ENCODE measurements around the gene CYS1. TPM values are rescaled to one million over a fixed set of nuclear protein-coding genes. Genes with fewer than 3 reads are reported as not detected.

CYS1 gene
- total RNA-seq, 1 experiment from 2014 or later = 3.7 TPM

DNA sequence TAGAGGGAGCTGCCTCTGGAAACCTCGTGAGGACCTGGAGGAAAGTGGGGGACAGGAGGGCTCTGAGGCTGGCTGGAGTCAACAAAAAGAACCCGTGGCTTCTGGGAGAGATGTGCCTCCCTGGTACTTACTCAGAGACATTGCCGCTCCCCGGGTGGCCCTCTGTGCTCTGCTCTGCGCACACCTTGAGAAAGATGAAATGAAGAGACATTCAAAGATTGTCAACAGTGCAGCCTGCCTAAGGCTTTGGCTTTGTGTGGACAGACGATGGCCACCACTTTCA lies 14.5 kb downstream of the CYS1 start:
- ChIA-PET CTCF (interaction anchor here (1.2 kb wide), 1 partner anchor 31 kb away, joined by 3 read pairs; no protein-coding TSS in a partner anchor), RAD21 (ENCODE audit: low non-redundant PET in 1 of 2, low total read pairs in 2 of 2, uncharacterized antibody in 2 of 2, unreplicated experiment in 2 of 2) (no interaction called here), POLR2A (no interaction called here)
- H3K9me3 ChIP-seq (ENCODE audit: control insufficient read depth in 1 of 2, insufficient read depth in 1 of 2, low read depth in 1 of 2, low read length in 2 of 2) = no peaks in the 10 kb centered on the region
- H3K4me2 ChIP-seq (ENCODE audit: low read length) = no peak overlapping the region
- H3K27ac ChIP-seq (ENCODE audit: low read depth, low read length) = no peak overlapping the region
- no peaks in the 10 kb centered on the region for H4K20me1 ChIP-seq (ENCODE audit: insufficient read depth)
- no peak for DNase-seq (ENCODE audit: low read depth, low spot score)
- BruUV-seq (replicated peaks) = no TSS peak
- intact Hi-C loops (cut with micrococcal nuclease) = no loop called here
- no peak for ATAC-seq
- no peak overlapping the region for H3K9ac ChIP-seq (ENCODE audit: low read length)
- no peaks in the 10 kb centered on the region for H3K79me2 ChIP-seq (ENCODE audit: insufficient read depth, low read length)
- H2AFZ ChIP-seq (ENCODE audit: low read depth, low read length, poor library complexity, severe bottlenecking) = no peak overlapping the region
- no peaks in the 10 kb centered on the region for H3K36me3 ChIP-seq (ENCODE audit: control insufficient read depth in 1 of 2, insufficient read depth in 2 of 2, low read length in 2 of 2)
- no peak overlapping the region for H3K4me3 ChIP-seq (replicated peaks in 1 of 2; ENCODE audit: low read depth in 1 of 2, low read length in 2 of 2)
- TF ChIP-seq, protein P1, sequence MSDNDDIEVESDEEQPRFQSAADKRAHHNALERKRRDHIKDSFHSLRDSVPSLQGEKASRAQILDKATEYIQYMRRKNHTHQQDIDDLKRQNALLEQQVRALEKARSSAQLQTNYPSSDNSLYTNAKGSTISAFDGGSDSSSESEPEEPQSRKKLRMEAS (IDR thresholded peaks at IDR 0.05) = no peak
- TF ChIP-seq ZNF274 (IDR thresholded peaks at IDR 0.05; ENCODE audit: low read depth, low read length) = no peak
- TF ChIP-seq RAD21 (IDR thresholded peaks at IDR 0.05; ENCODE audit: low read depth) = no peak
- TF ChIP-seq, protein P2, sequence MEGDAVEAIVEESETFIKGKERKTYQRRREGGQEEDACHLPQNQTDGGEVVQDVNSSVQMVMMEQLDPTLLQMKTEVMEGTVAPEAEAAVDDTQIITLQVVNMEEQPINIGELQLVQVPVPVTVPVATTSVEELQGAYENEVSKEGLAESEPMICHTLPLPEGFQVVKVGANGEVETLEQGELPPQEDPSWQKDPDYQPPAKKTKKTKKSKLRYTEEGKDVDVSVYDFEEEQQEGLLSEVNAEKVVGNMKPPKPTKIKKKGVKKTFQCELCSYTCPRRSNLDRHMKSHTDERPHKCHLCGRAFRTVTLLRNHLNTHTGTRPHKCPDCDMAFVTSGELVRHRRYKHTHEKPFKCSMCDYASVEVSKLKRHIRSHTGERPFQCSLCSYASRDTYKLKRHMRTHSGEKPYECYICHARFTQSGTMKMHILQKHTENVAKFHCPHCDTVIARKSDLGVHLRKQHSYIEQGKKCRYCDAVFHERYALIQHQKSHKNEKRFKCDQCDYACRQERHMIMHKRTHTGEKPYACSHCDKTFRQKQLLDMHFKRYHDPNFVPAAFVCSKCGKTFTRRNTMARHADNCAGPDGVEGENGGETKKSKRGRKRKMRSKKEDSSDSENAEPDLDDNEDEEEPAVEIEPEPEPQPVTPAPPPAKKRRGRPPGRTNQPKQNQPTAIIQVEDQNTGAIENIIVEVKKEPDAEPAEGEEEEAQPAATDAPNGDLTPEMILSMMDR (IDR thresholded peaks at IDR 0.05 in 2 of 3, conservative IDR thresholded peaks at IDR 0.05 in 1 of 3; ENCODE audit: borderline replicate concordance in 1 of 3, insufficient read depth in 1 of 3, low read depth in 2 of 3, low read length in 2 of 3) = no peak
- TF ChIP-seq, protein P3, sequence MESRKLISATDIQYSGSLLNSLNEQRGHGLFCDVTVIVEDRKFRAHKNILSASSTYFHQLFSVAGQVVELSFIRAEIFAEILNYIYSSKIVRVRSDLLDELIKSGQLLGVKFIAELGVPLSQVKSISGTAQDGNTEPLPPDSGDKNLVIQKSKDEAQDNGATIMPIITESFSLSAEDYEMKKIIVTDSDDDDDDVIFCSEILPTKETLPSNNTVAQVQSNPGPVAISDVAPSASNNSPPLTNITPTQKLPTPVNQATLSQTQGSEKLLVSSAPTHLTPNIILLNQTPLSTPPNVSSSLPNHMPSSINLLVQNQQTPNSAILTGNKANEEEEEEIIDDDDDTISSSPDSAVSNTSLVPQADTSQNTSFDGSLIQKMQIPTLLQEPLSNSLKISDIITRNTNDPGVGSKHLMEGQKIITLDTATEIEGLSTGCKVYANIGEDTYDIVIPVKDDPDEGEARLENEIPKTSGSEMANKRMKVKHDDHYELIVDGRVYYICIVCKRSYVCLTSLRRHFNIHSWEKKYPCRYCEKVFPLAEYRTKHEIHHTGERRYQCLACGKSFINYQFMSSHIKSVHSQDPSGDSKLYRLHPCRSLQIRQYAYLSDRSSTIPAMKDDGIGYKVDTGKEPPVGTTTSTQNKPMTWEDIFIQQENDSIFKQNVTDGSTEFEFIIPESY (IDR thresholded peaks at IDR 0.05; ENCODE audit: extremely low read depth, insufficient replicate concordance, low read length) = no peak
- no peaks in the 10 kb centered on the region for H3K4me1 ChIP-seq (ENCODE audit: control insufficient read depth in 1 of 2, insufficient read depth in 2 of 2, low read length in 2 of 2)
- no peaks in the 10 kb centered on the region for H3K27me3 ChIP-seq (ENCODE audit: insufficient read depth, low read length)
- no peaks in the 10 kb centered on the region for H3K9me2 ChIP-seq (ENCODE audit: insufficient read depth)
